K562 (cell line): ENCODE data around the gene GMDS. TPM values are rescaled to one million over a fixed set of nuclear protein-coding genes. Genes with fewer than 3 reads are reported as not detected.

Experiments used
- ATAC-seq: fragments of 200-7000 bp; cut with Tn5 transposase; 3 replicates; pipeline ENCODE4 v1.9.1; 2020; ENCODE audit warnings: moderate library complexity
- BruUV-seq: library from RNA; stranded (reverse); fragments of 400-500 nt; replicated peaks from 2 replicates; lab custom pipeline; 2021; lab: Mats Ljungman, UMichigan
- CTCF ChIA-PET: fragments of 300-600 bp; formaldehyde crosslinking; extraction: SDS; loops from one replicate; lab custom pipeline; 2021; ENCODE audit warnings: low intra/inter-chr PET ratio; lab: Yijun Ruan, JAX
- POLR2A ChIA-PET: fragments of 300-600, 350-650 bp; sonication (Branson Sonifier 250); formaldehyde crosslinking; extraction: SDS; loops from one replicate; lab custom pipeline; 2021; ENCODE audit warnings: antibody characterized with exemption, inconsistent platforms; lab: Yijun Ruan, JAX
- DNase-seq, 4 experiments: peaks; one replicate each; pipeline versions ENCODE4 v3.0.0 to v3.0.0-alpha.2; 2011 to 2018; ENCODE audit warnings: low spot score in 3 of 4, mixed read lengths in 3 of 4; ENCODE audit errors: extremely low read depth in 1 of 4
- FAIRE-seq: peaks from 2 replicates; lab custom pipeline; 2011; peaks lifted over from hg19 to GRCh38; lab: Jason Lieb, UNC
- H2AFZ ChIP-seq: 2 replicates; pipeline ENCODE4 v1.6.0; 2011; ENCODE audit warnings: low read depth, low read length, control low read depth, inconsistent platforms
- H3K27ac ChIP-seq: fragments of 200-600 bp; 3 replicates; pipeline ENCODE4 v1.8.0; 2011; ENCODE audit warnings: low read depth, mild to moderate bottlenecking, control low read depth, inconsistent platforms, low read length, moderate library complexity, mixed read lengths; ENCODE audit errors: extremely low read depth
- H3K27me3 ChIP-seq, 2 experiments: fragments of 300-600 bp in 1 of 2; 2 replicates in 1 of 2; 3 replicates in 1 of 2; pipeline versions ENCODE4 v1.6.0 to v1.8.0; 2011; ENCODE audit warnings: inconsistent platforms in 2 of 2, low read length in 2 of 2, mild to moderate bottlenecking in 1 of 2, mixed read lengths in 1 of 2, moderate library complexity in 1 of 2; ENCODE audit not compliant: control insufficient read depth in 2 of 2, insufficient read depth in 2 of 2
- H3K36me3 ChIP-seq: fragments of 300-600 bp; 3 replicates; pipeline ENCODE4 v1.8.0; 2011; ENCODE audit warnings: mild to moderate bottlenecking, low read length, inconsistent platforms; ENCODE audit not compliant: control insufficient read depth, insufficient read depth
- H3K4me1 ChIP-seq, 2 experiments: fragments of 200-600 bp in 1 of 2; replicated peaks in 1 of 2; 2 replicates in 1 of 2; 3 replicates in 1 of 2; pipeline versions ENCODE4 v1.5.1 to v1.8.0; 2011; ENCODE audit warnings: inconsistent platforms in 2 of 2, low read length in 2 of 2, mild to moderate bottlenecking in 1 of 2, mixed read lengths in 1 of 2, moderate library complexity in 1 of 2; ENCODE audit not compliant: control insufficient read depth in 2 of 2, insufficient read depth in 2 of 2
- H3K4me2 ChIP-seq: 2 replicates; pipeline ENCODE4 v1.6.1; 2011; ENCODE audit warnings: low read length, control low read depth, inconsistent platforms, mixed read lengths; ENCODE audit not compliant: insufficient read depth
- H3K4me3 ChIP-seq: fragments of 200-600 bp; sonication (generic), shearing (Covaris generic); 2 replicates; pipeline ENCODE4 v1.5.1; 2016; ENCODE audit warnings: control low read depth, inconsistent platforms
- H3K79me2 ChIP-seq: fragments of 200-600 bp; 3 replicates; pipeline ENCODE4 v1.8.0; 2011; ENCODE audit warnings: low read length, inconsistent platforms; ENCODE audit not compliant: control insufficient read depth, insufficient read depth
- H3K9ac ChIP-seq, 2 experiments: 2 replicates each; pipeline versions ENCODE4 v1.6.0 to v1.6.1; 2011; ENCODE audit warnings: low read depth in 2 of 2, low read length in 2 of 2, control low read depth in 1 of 2, inconsistent platforms in 1 of 2, mild to moderate bottlenecking in 1 of 2, mixed read lengths in 1 of 2; ENCODE audit not compliant: insufficient read depth in 1 of 2
- H3K9me1 ChIP-seq: one replicate; pipeline ENCODE4 v1.6.0; 2011; ENCODE audit warnings: inconsistent platforms, mild to moderate bottlenecking, low read length, moderate library complexity; ENCODE audit not compliant: control insufficient read depth, insufficient read depth
- H3K9me3 ChIP-seq: replicated peaks from 2 replicates; pipeline ENCODE4 v1.5.1; 2011; ENCODE audit warnings: low read depth, low read length, inconsistent platforms; ENCODE audit not compliant: control insufficient read depth, insufficient read depth
- H4K20me1 ChIP-seq: replicated peaks from 2 replicates; pipeline ENCODE4 v1.6.1; 2011; ENCODE audit warnings: low read length, inconsistent platforms, mixed read lengths; ENCODE audit not compliant: control insufficient read depth, insufficient read depth
- BCOR ChIP-seq: fragments of 450-650 bp; IDR thresholded peaks from 2 replicates; pipeline ENCODE4 v1.6.1; 2016
- ESRRA ChIP-seq: fragments of 450-650 bp; IDR thresholded peaks from 2 replicates; pipeline ENCODE4 v1.6.1; 2014; ENCODE audit warnings: low read depth, mild to moderate bottlenecking, moderate library complexity, borderline replicate concordance
- POLR2G ChIP-seq: fragments of 200-400 bp; formaldehyde crosslinking; IDR thresholded peaks from 2 replicates; pipeline ENCODE4 v1.6.1; 2017; ENCODE audit warnings: low read depth, mild to moderate bottlenecking, antibody characterized with exemption, low read length, moderate library complexity
- RBM25 ChIP-seq: fragments of 200-400 bp; formaldehyde crosslinking; IDR thresholded peaks from 2 replicates; pipeline ENCODE4 v1.6.1; 2018; ENCODE audit warnings: low read length, low read depth, moderate library complexity; ENCODE audit not compliant: severe bottlenecking
- WGBS: fragments of 100-300 bp; shearing (Covaris generic); methylation state at CpG from one replicate; pipeline ENCODE4 v1.1.6; 2016; ENCODE audit warnings: low coverage, mixed read lengths; ENCODE audit not compliant: insufficient coverage; ENCODE audit errors: missing lambda C conversion rate; 5-methylcytosine and 5-hydroxymethylcytosine counted together
- in situ Hi-C: fragments of 300-500 bp; cut with MboI; formaldehyde crosslinking; loops from 4 replicates; pipeline ENCODE4 v1.15.0; 2018; ENCODE audit warnings: inconsistent platforms, mixed read lengths
- intact Hi-C: fragments of 100-400 bp; cut with micrococcal nuclease; formaldehyde crosslinking; loops from 2 replicates; pipeline ENCODE4 v1.14.2; 2022
- polyA plus RNA-seq, 8 experiments: library from polyadenylated mRNA; depleted of rRNA in 4 of 8; stranded (reverse) in 5 of 8; unstranded in 3 of 8; fragments of >200 nt; fragmentation: Nextera tagmentation in 2 of 8; fragmentation: Illumina TruSeq in 1 of 8; extraction: Ambion mirVana in 2 of 8; extraction: Trizol in 1 of 8; gene quantifications; 2 replicates each; pipeline versions ENCODE4 v1.2.1 to v1.2.3, GENCODE V29; 2011 to 2014; ENCODE audit warnings: inconsistent platforms in 1 of 8, missing spikeins in 1 of 8
- total RNA-seq, 7 experiments: library from RNA; depleted of rRNA in 6 of 7; stranded (reverse); fragments of >200 nt in 6 of 7; fragmentation: Illumina TruSeq in 2 of 7; extraction: Trizol in 2 of 7; gene quantifications; 2 replicates each; pipeline versions ENCODE4 v1.2.1 to v1.2.3, GENCODE V29; 2011 to 2021; ENCODE audit warnings: low replicate concordance in 1 of 7

The GMDS gene
- total and polyA plus RNA-seq, 9 of the 15 experiments (the other 6 are each of a cell fraction or from before 2014, with no cell fraction given) = 0.48 to 31.8 (median 13.4) TPM

DNA sequence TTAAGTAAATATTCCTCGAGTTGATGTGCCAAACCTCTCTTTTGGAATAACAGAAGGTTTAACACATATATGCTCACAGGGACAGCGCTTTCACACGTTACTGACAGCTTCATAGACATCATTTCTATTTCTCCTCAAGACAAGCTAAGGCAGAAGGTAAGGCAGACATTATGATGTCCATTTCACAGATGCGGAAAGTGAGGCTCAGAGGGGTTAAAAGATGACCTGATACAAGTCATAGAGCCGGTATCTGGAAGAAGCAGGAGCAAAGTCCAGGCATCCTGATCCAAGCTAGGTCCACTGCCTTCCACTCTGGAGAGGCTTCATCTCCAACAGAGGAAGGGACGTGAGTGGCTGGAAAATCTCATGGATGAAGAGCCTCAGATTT lies 548.9 kb downstream of the GMDS start:
- H3K9me1 ChIP-seq = no peaks in the 10 kb centered on the region
- H3K27me3 ChIP-seq = peaks cover 6 to 47% of the 10 kb centered on the region in 2 experiments; a peak in 3 of 5 replicates
- no peak overlapping the region for H3K4me2 ChIP-seq
- no peaks in the 10 kb centered on the region for H3K9me3 ChIP-seq
- H2AFZ ChIP-seq = no peak overlapping the region
- 7% methylated on average over 6 of the region's 6 CpGs for WGBS
- CTCF ChIA-PET = no interaction called here
- FAIRE-seq (no peak), DNase-seq (no peak)
- intact Hi-C loops = no loop called here
- no peaks in the 10 kb centered on the region for H3K79me2 ChIP-seq
- no peak for TF ChIP-seq POLR2G
- TF ChIP-seq ESRRA = peak; percentile 38; the same call in 1 of the 2 replicates
- TF ChIP-seq RBM25 = peak; percentile 53
- 0 out of 2 replicates have a peak, but pooled peaks have one; percentile 29 for TF ChIP-seq BCOR
- TF ChIP-seq, all 486 proteins: peak for 3
- Histone ChIP-seq H3K27ac (no peak overlapping the region), H3K4me1 (peaks cover 0 to 3% of the 10 kb centered on the region in 2 experiments; a peak in 1 of 5 replicates), H3K9ac (no peak overlapping the region), H3K36me3 (no peaks in the 10 kb centered on the region), H3K4me3 (no peak overlapping the region), H4K20me1 (no peaks in the 10 kb centered on the region)
- POLR2A ChIA-PET = interaction anchor here (0.6 kb wide), 1 partner anchor 192 kb away, joined by 3 read pairs; no protein-coding TSS in a partner anchor
- ATAC-seq = no peak
- BruUV-seq = no TSS peak
- in situ Hi-C loops = no loop called here
